Measurements from ENCODE around the gene MEGF11.

Gene MEGF11

DNA sequence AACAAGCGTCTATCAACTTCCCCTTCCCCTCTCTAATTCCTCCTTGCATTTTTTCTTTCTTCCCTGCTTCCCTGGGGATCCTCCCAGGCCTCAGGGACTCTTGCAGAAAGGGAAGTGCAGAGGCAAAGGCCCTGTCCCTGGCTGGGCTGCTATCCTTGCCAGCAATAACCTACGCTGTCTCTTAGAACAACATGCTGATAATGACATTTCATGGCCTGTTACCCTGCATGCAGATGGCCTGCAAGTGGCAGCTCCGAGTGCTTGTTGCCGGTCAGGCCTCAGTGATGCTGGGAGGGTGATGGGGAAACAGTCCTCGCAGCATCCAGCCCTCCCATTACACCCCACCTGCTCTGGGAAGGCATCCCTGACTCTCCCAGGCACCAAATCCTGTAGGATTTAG lies 216.7 kb downstream of the MEGF11 start:
- Histone ChIP-seq H3K27ac (replicated peaks) (no peak overlapping the region), H3K27me3 (ENCODE audit: insufficient read depth, poor library complexity, severe bottlenecking) (peaks cover 10% of the 10 kb centered on the region), H3K4me3 (replicated peaks; ENCODE audit: insufficient read depth, low read length) (no peak overlapping the region)
- no peak for DNase-seq (ENCODE audit: low read depth in 1 of 2, low spot score in 1 of 2)
- TF ChIP-seq POLR2AphosphoS5 (IDR thresholded peaks at IDR 0.05; ENCODE audit: low read depth) (no peak), SPI1 (IDR thresholded peaks at IDR 0.05; ENCODE audit: borderline replicate concordance, low read depth) (no peak)
- TF ChIP-seq, protein P1, sequence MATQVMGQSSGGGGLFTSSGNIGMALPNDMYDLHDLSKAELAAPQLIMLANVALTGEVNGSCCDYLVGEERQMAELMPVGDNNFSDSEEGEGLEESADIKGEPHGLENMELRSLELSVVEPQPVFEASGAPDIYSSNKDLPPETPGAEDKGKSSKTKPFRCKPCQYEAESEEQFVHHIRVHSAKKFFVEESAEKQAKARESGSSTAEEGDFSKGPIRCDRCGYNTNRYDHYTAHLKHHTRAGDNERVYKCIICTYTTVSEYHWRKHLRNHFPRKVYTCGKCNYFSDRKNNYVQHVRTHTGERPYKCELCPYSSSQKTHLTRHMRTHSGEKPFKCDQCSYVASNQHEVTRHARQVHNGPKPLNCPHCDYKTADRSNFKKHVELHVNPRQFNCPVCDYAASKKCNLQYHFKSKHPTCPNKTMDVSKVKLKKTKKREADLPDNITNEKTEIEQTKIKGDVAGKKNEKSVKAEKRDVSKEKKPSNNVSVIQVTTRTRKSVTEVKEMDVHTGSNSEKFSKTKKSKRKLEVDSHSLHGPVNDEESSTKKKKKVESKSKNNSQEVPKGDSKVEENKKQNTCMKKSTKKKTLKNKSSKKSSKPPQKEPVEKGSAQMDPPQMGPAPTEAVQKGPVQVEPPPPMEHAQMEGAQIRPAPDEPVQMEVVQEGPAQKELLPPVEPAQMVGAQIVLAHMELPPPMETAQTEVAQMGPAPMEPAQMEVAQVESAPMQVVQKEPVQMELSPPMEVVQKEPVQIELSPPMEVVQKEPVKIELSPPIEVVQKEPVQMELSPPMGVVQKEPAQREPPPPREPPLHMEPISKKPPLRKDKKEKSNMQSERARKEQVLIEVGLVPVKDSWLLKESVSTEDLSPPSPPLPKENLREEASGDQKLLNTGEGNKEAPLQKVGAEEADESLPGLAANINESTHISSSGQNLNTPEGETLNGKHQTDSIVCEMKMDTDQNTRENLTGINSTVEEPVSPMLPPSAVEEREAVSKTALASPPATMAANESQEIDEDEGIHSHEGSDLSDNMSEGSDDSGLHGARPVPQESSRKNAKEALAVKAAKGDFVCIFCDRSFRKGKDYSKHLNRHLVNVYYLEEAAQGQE (IDR thresholded peaks at IDR 0.05; ENCODE audit: insufficient replicate concordance, low read depth), result no peak

DNA sequence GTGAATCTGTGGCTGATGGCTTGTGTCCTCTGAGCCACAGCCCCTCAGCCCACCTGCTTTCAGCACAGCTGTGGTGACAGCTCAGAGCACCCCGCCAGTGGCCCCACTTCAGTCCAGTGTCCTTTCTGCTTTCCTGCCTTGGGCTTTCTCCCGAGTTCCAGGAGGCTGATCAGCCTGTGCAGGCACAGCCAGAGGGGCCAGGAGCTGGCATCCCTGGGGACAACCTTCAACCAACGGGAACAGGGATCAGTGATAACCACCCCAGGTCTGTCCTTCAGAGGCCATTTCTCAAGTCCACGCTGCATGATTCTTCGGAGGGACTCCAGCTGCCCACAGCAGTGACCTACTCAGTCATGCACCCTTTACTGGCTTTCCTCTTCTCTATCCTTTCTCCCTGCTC lies 217.6 kb downstream of the MEGF11 start:
- DNase-seq (ENCODE audit: low read depth in 1 of 2, low spot score in 1 of 2), result no peak
- Histone ChIP-seq H3K27ac (replicated peaks) (no peak overlapping the region), H3K27me3 (ENCODE audit: insufficient read depth, poor library complexity, severe bottlenecking) (peaks cover 6% of the 10 kb centered on the region), H3K4me3 (replicated peaks; ENCODE audit: insufficient read depth, low read length) (no peak overlapping the region)
- no peak for TF ChIP-seq SPI1 (IDR thresholded peaks at IDR 0.05; ENCODE audit: borderline replicate concordance, low read depth)
- no peak for TF ChIP-seq GABPA (IDR thresholded peaks at IDR 0.05; ENCODE audit: low read depth)
- no peak for TF ChIP-seq POLR2AphosphoS5 (IDR thresholded peaks at IDR 0.05; ENCODE audit: low read depth)
- TF ChIP-seq, protein P2, sequence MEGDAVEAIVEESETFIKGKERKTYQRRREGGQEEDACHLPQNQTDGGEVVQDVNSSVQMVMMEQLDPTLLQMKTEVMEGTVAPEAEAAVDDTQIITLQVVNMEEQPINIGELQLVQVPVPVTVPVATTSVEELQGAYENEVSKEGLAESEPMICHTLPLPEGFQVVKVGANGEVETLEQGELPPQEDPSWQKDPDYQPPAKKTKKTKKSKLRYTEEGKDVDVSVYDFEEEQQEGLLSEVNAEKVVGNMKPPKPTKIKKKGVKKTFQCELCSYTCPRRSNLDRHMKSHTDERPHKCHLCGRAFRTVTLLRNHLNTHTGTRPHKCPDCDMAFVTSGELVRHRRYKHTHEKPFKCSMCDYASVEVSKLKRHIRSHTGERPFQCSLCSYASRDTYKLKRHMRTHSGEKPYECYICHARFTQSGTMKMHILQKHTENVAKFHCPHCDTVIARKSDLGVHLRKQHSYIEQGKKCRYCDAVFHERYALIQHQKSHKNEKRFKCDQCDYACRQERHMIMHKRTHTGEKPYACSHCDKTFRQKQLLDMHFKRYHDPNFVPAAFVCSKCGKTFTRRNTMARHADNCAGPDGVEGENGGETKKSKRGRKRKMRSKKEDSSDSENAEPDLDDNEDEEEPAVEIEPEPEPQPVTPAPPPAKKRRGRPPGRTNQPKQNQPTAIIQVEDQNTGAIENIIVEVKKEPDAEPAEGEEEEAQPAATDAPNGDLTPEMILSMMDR (IDR thresholded peaks at IDR 0.05; ENCODE audit: insufficient read depth, low read length), result no peak
- TF ChIP-seq, protein P1 (IDR thresholded peaks at IDR 0.05; ENCODE audit: insufficient replicate concordance, low read depth), result no peak

DNA sequence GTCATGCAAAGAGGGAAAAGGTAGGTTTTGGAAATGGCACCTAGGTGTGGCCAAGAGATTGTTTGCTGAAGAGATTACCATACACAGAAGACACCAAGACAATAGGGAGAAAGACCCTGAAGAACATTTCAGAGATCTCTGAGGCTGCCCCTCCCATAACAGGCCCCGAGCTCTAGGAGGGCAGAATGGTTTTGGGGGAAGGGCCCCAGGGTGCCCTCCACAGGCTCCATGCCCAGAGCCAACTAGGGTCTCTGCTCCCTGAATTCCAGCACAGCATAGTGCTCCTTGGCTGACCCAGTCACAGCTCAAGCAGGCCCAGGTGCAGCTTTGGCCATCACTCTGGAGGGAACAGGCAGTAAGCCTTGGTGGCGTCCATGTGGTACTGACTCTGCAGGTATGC lies 220.4 kb downstream of the MEGF11 start:
- H3K4me3 ChIP-seq (replicated peaks; ENCODE audit: insufficient read depth, low read length), result no peak overlapping the region
- DNase-seq (ENCODE audit: low read depth in 1 of 2, low spot score in 1 of 2), result no peak
- H3K27me3 ChIP-seq (ENCODE audit: insufficient read depth, poor library complexity, severe bottlenecking), result peaks cover 3% of the 10 kb centered on the region
- TF ChIP-seq POLR2AphosphoS5 (IDR thresholded peaks at IDR 0.05; ENCODE audit: low read depth) (no peak), GABPA (IDR thresholded peaks at IDR 0.05; ENCODE audit: low read depth) (no peak), SPI1 (IDR thresholded peaks at IDR 0.05; ENCODE audit: borderline replicate concordance, low read depth) (no peak)
- TF ChIP-seq, protein P1 (IDR thresholded peaks at IDR 0.05; ENCODE audit: insufficient replicate concordance, low read depth), result no peak
- TF ChIP-seq, protein P2 (IDR thresholded peaks at IDR 0.05; ENCODE audit: insufficient read depth, low read length), result no peak
- H3K27ac ChIP-seq (replicated peaks), result no peak overlapping the region
